SK-N-SH treated with all-trans-retinoic acid at 6 μM for 48 hours (cell line): ENCODE measurements around the gene FABP1.

Experiments used
- ATAC-seq: fragments of 200-7000 bp; cut with Tn5 transposase; 3 replicates; pipeline ENCODE4 v1.9.1; 2020; ENCODE audit warnings: mild to moderate bottlenecking, moderate library complexity
- BACH2 ChIP-seq: fragments of 250-450 bp; sonication (Bioruptor Pico); IDR thresholded peaks from 2 replicates; pipeline ENCODE4 v1.9.0; 2021; ENCODE audit warnings: mild to moderate bottlenecking, borderline replicate concordance
- CREB5 ChIP-seq: fragments of 250-450 bp; sonication (Bioruptor Pico); IDR thresholded peaks from 2 replicates; pipeline ENCODE4 v1.5.1; 2020; ENCODE audit warnings: low read depth, mild to moderate bottlenecking, moderate library complexity
- CSDC2 ChIP-seq: fragments of 250-450 bp; sonication (Bioruptor Pico); IDR thresholded peaks from 2 replicates; pipeline ENCODE4 v1.5.0; 2020; ENCODE audit warnings: mild to moderate bottlenecking, moderate library complexity
- CSRNP3 ChIP-seq: fragments of 250-450 bp; sonication (Bioruptor Pico); IDR thresholded peaks from 2 replicates; pipeline ENCODE4 v1.5.1; 2021; ENCODE audit warnings: mild to moderate bottlenecking, moderate library complexity
- ESRRG ChIP-seq: fragments of 250-450 bp; sonication (Bioruptor Pico); IDR thresholded peaks from 2 replicates; pipeline ENCODE4 v1.6.1; 2021; ENCODE audit warnings: mild to moderate bottlenecking
- GLIS3 ChIP-seq: fragments of 250-450 bp; sonication (Bioruptor Pico); IDR thresholded peaks from 2 replicates; pipeline ENCODE4 v1.5.0; 2020; ENCODE audit warnings: mild to moderate bottlenecking, moderate library complexity
- ISL1 ChIP-seq: fragments of 250-450 bp; sonication (Bioruptor Pico); IDR thresholded peaks from 2 replicates; pipeline ENCODE4 v2.1.2; 2022; ENCODE audit warnings: mild to moderate bottlenecking, moderate library complexity
- OSR1 ChIP-seq: fragments of 250-450 bp; sonication (Bioruptor Pico); IDR thresholded peaks from 2 replicates; pipeline ENCODE4 v1.8.0; 2022; ENCODE audit warnings: moderate library complexity, mild to moderate bottlenecking, inconsistent platforms
- POU6F1 ChIP-seq: fragments of 250-450 bp; sonication (Bioruptor Pico); IDR thresholded peaks from 2 replicates; pipeline ENCODE4 v1.8.0; 2021; ENCODE audit warnings: low read depth, mild to moderate bottlenecking, moderate library complexity, borderline replicate concordance
- PPARA ChIP-seq: fragments of 250-450 bp; sonication (Bioruptor Pico); IDR thresholded peaks from 2 replicates; pipeline ENCODE4 v1.5.0; 2020; ENCODE audit warnings: mild to moderate bottlenecking, borderline replicate concordance
- RARB ChIP-seq: fragments of 250-450 bp; sonication (Bioruptor Pico); IDR thresholded peaks from 2 replicates; pipeline ENCODE4 v1.8.0; 2021; ENCODE audit warnings: mild to moderate bottlenecking, moderate library complexity
- SNAI2 ChIP-seq: fragments of 250-450 bp; sonication (Bioruptor Pico); IDR thresholded peaks from 2 replicates; pipeline ENCODE4 v1.5.0; 2020; ENCODE audit warnings: mild to moderate bottlenecking, moderate library complexity
- TCF4 ChIP-seq: fragments of 250-450 bp; sonication (Bioruptor Pico); IDR thresholded peaks from 2 replicates; pipeline ENCODE4 v1.8.0; 2021; ENCODE audit warnings: mild to moderate bottlenecking, moderate library complexity, borderline replicate concordance
- TOX ChIP-seq: fragments of 250-450 bp; sonication (Bioruptor Pico); IDR thresholded peaks from 2 replicates; pipeline ENCODE4 v1.8.0; 2021; ENCODE audit warnings: mild to moderate bottlenecking, moderate library complexity, borderline replicate concordance
- TSHZ2 ChIP-seq: fragments of 250-450 bp; sonication (Bioruptor Pico); IDR thresholded peaks from 2 replicates; pipeline ENCODE4 v1.5.0; 2020; ENCODE audit warnings: mild to moderate bottlenecking, moderate library complexity
- ZFP3 ChIP-seq: fragments of 250-450 bp; sonication (Bioruptor Pico); IDR thresholded peaks from 2 replicates; pipeline ENCODE4 v1.5.0; 2020; ENCODE audit warnings: mild to moderate bottlenecking, moderate library complexity
- ZFP30 ChIP-seq: fragments of 450-650 bp; formaldehyde crosslinking; IDR thresholded peaks from 2 replicates; pipeline ENCODE4 v1.5.0; 2022; ENCODE audit warnings: mild to moderate bottlenecking, moderate library complexity
- ZNF565 ChIP-seq: fragments of 450-650 bp; formaldehyde crosslinking; conservative IDR thresholded peaks from 2 replicates; pipeline ENCODE4 v1.5.0; 2020; ENCODE audit warnings: low read depth, mild to moderate bottlenecking, moderate library complexity
- ZNF70 ChIP-seq: fragments of 450-650 bp; formaldehyde crosslinking; IDR thresholded peaks from 2 replicates; pipeline ENCODE4 v1.5.0; 2020; ENCODE audit warnings: mild to moderate bottlenecking, moderate library complexity
- ZNF8 ChIP-seq: fragments of 450-650 bp; formaldehyde crosslinking; IDR thresholded peaks from 2 replicates; pipeline ENCODE4 v1.5.0; 2020; ENCODE audit warnings: mild to moderate bottlenecking, moderate library complexity
- TF ChIP-seq, protein P1 (sequence below): fragments of 250-450 bp; sonication (Bioruptor Pico); IDR thresholded peaks from 2 replicates; pipeline ENCODE4 v1.8.0; 2020; ENCODE audit warnings: mild to moderate bottlenecking, moderate library complexity, borderline replicate concordance

FABP1 gene

DNA sequence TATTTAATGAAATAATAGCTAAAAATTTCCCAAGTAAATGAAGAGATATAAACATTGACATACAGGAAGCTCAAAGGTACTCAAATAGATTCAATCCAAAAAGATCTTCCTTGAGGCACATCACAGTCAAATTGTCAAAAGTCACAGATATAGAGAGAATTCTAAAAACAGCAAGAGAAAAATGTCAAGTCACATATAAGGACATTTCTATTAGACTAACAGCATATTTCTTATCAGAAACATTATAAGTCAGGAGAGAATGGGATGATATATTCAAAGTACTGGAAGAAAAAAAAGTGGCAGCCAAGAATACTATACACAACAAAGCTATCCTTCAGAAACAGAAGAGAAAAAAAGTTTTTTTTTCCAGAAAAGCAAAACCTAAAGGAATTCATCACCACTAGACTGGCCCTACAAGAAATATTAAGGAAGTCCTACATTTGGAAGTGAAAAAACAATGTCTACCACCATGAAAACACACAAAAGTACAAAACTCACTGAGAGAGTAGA lies 21.1 kb upstream of the FABP1 start (continued):
- TF ChIP-seq, protein P1, sequence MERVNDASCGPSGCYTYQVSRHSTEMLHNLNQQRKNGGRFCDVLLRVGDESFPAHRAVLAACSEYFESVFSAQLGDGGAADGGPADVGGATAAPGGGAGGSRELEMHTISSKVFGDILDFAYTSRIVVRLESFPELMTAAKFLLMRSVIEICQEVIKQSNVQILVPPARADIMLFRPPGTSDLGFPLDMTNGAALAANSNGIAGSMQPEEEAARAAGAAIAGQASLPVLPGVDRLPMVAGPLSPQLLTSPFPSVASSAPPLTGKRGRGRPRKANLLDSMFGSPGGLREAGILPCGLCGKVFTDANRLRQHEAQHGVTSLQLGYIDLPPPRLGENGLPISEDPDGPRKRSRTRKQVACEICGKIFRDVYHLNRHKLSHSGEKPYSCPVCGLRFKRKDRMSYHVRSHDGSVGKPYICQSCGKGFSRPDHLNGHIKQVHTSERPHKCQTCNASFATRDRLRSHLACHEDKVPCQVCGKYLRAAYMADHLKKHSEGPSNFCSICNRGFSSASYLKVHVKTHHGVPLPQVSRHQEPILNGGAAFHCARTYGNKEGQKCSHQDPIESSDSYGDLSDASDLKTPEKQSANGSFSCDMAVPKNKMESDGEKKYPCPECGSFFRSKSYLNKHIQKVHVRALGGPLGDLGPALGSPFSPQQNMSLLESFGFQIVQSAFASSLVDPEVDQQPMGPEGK (CRISPR knock-in tag): no peak
- TF ChIP-seq GLIS3 (no peak), POU6F1 (CRISPR knock-in tag) (no peak), ZFP30 (no peak)

- ATAC-seq: no peak
- TF ChIP-seq, protein P1 (CRISPR knock-in tag): no peak
- TF ChIP-seq GLIS3 (no peak), TCF4 (CRISPR knock-in tag) (no peak)
Measured at GRCh38 chr2:88147145-88147544, 19.3 kb upstream of the FABP1 start.

DNA sequence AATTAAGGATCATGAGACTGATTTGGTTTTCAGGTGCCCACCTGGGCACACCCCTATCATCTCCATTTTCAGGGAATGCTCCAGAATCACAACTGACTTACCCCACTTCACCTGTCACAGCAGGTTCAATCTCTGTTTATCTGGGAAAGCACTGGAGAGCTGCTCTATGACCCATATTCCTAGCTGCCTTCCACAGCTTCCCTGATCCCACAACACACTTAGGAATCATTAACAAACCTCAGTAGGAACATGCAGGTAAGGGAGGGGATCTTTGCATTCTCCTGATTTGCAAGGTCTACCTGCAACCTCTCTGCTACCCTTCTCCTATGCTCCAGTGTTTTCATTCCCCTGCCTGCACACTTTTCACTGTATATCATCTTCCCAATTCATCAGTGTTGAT lies 18.7 kb upstream of the FABP1 start:
- no peak for ATAC-seq
- TF ChIP-seq ZNF8 (CRISPR knock-in tag) (no peak), CSDC2 (no peak), RARB (CRISPR knock-in tag) (no peak), ZFP3 (CRISPR knock-in tag) (no peak), TCF4 (CRISPR knock-in tag) (no peak), ZNF565 (CRISPR knock-in tag) (no peak), ISL1 (CRISPR knock-in tag) (no peak), BACH2 (CRISPR knock-in tag) (no peak), ESRRG (CRISPR knock-in tag) (no peak), CREB5 (no peak), OSR1 (CRISPR knock-in tag) (no peak), ZNF70 (no peak)

GRCh38 chr2:88144914-88145497 lies 17.1 kb upstream of the FABP1 start:
- no peak for ATAC-seq
- TF ChIP-seq SNAI2 (CRISPR knock-in tag): no peak
- TF ChIP-seq ZFP3 (CRISPR knock-in tag): no peak
- TF ChIP-seq, protein P1 (CRISPR knock-in tag): no peak
- TF ChIP-seq ZFP30: no peak
- no peak for TF ChIP-seq ZNF565 (CRISPR knock-in tag)
- no peak for TF ChIP-seq ZNF70
- TF ChIP-seq CSDC2: no peak
- no peak for TF ChIP-seq CREB5
- no peak for TF ChIP-seq BACH2 (CRISPR knock-in tag)
- no peak for TF ChIP-seq TSHZ2 (CRISPR knock-in tag)
- TF ChIP-seq RARB (CRISPR knock-in tag): no peak
- TF ChIP-seq CSRNP3: no peak
- no peak for TF ChIP-seq ISL1 (CRISPR knock-in tag)
- no peak for TF ChIP-seq ESRRG (CRISPR knock-in tag)
- TF ChIP-seq TOX (CRISPR knock-in tag): no peak
- no peak for TF ChIP-seq PPARA
